Activated CD8-positive, alpha-beta memory T cell treated with anti-CD3 and anti-CD28 coated beads for 24 hours (primary cell): ENCODE measurements around the gene RBMS3.
"Not testable (repeated sequence)": the region's sequence is repeated elsewhere in the genome, so short reads cannot be mapped to it uniquely, and the experiment has no call there.

Source experiments
- DNase-seq: peaks from one replicate; pipeline ENCODE4 v3.0.0-alpha.2; 2020

The RBMS3 gene

GRCh38 chr3:29393946-29394345, 113.1 kb downstream of the RBMS3 start:
- DNase-seq: not testable (repeated sequence)

- DNase-seq: no peak
Observed at GRCh38 chr3:29397406-29397805, 116.5 kb downstream of the RBMS3 start.

- no peak for DNase-seq
Observed at GRCh38 chr3:29398787-29399186, 117.9 kb downstream of the RBMS3 start.

- no peak for DNase-seq
Observed at GRCh38 chr3:29406291-29406832, 125.5 kb downstream of the RBMS3 start.

- no peak for DNase-seq
Observed at GRCh38 chr3:29408676-29409075, 127.8 kb downstream of the RBMS3 start.

- no peak for DNase-seq
Observed at GRCh38 chr3:29409409-29409808, 128.5 kb downstream of the RBMS3 start.

- DNase-seq: no peak
Observed at GRCh38 chr3:29410220-29410619, 129.3 kb downstream of the RBMS3 start.

- no peak for DNase-seq
Observed at GRCh38 chr3:29410660-29411405, 130.0 kb downstream of the RBMS3 start.

GRCh38 chr3:29412110-29412509, 131.2 kb downstream of the RBMS3 start:
- no peak for DNase-seq

- DNase-seq: no peak
Observed at GRCh38 chr3:29414468-29415224, 133.8 kb downstream of the RBMS3 start.

- DNase-seq: no peak
Observed at GRCh38 chr3:29415482-29416223, 134.8 kb downstream of the RBMS3 start.

- DNase-seq: no peak
Observed at GRCh38 chr3:29416514-29416913, 135.6 kb downstream of the RBMS3 start.

GRCh38 chr3:29420106-29420505, 139.2 kb downstream of the RBMS3 start:
- DNase-seq: no peak

- DNase-seq: no peak
Observed at GRCh38 chr3:29426302-29427226, 145.7 kb downstream of the RBMS3 start.

GRCh38 chr3:29427266-29428103, 146.6 kb downstream of the RBMS3 start:
- no peak for DNase-seq

- DNase-seq: no peak
Observed at GRCh38 chr3:29429055-29429679, 148.3 kb downstream of the RBMS3 start.

- DNase-seq: no peak
Observed at GRCh38 chr3:29430558-29430971, 149.7 kb downstream of the RBMS3 start.

GRCh38 chr3:29436612-29437323, 155.9 kb downstream of the RBMS3 start:
- no peak for DNase-seq

- DNase-seq: no peak
Observed at GRCh38 chr3:29438580-29438979, 157.7 kb downstream of the RBMS3 start.
